ENCODE data around the gene SYT1. TPM values are rescaled to one million over a fixed set of nuclear protein-coding genes. Genes with fewer than 3 reads are reported as not detected.

SYT1 gene
- total and polyA plus RNA-seq, 12 donors, result 0.03 to 0.36 (median 0.15) TPM; not detected in 5

DNA sequence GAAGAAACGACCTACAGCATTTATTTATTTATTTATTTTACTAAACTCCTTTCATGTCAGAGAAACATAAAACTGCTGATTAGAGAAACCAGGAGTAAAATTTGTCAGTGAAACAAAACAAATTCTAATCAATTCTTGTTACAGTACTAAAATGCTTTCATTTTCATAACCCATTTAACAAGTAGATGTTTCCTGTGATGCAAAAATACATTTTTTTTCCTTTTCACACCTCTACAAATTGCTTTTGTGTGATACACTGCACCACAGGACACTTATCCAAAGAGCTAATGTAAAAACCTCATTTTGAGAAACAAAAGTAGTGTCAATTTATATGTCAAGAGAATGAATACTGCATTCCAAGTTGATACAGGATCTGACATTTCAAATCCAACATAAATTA lies 155.1 kb downstream of the SYT1 start:
- TF ChIP-seq, protein P1, sequence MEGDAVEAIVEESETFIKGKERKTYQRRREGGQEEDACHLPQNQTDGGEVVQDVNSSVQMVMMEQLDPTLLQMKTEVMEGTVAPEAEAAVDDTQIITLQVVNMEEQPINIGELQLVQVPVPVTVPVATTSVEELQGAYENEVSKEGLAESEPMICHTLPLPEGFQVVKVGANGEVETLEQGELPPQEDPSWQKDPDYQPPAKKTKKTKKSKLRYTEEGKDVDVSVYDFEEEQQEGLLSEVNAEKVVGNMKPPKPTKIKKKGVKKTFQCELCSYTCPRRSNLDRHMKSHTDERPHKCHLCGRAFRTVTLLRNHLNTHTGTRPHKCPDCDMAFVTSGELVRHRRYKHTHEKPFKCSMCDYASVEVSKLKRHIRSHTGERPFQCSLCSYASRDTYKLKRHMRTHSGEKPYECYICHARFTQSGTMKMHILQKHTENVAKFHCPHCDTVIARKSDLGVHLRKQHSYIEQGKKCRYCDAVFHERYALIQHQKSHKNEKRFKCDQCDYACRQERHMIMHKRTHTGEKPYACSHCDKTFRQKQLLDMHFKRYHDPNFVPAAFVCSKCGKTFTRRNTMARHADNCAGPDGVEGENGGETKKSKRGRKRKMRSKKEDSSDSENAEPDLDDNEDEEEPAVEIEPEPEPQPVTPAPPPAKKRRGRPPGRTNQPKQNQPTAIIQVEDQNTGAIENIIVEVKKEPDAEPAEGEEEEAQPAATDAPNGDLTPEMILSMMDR (IDR thresholded peaks at IDR 0.05), result no peak
- peaks cover 0 to 5% (median 0%) of the 10 kb centered on the region in 7 donors for H3K27me3 ChIP-seq
- H3K9me3 ChIP-seq, result no peaks in the 10 kb centered on the region
- intact Hi-C loops (cut with DNase I), result no loop called here
- H3K27ac ChIP-seq, result no peak overlapping the region
- no peaks in the 10 kb centered on the region for H3K36me3 ChIP-seq
- 45 to 53% methylated on average over 1 of the region's 1 CpG for WGBS, 2 donors
- H3K4me3 ChIP-seq, result no peak overlapping the region
- ATAC-seq (no peak), DNase-seq (no peak)
- H3K4me1 ChIP-seq, result no peaks in the 10 kb centered on the region

DNA sequence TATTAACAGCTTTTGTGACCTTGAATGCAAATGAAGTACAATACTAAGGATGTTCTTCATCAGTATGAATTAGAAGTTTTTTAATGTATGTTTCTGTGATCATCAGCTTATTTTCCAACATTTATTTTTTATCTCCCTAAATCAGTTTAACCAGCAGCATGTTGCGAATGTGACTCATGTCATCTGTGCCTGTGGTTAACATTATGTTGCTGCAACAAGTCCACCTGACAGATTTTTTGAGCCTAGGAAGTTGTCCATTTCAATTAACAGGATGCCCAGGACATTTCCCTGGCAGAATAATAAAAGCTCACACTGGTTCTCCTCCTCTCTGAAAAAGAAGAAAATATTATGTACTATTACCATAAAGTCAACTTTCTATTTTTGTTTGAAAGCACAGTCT lies 155.5 kb downstream of the SYT1 start:
- WGBS, 2 donors, result 66 to 91% methylated on average over 1 of the region's 1 CpG
- intact Hi-C loops (cut with DNase I), result no loop called here
- Histone ChIP-seq H3K27ac (no peak overlapping the region), H3K4me3 (no peak overlapping the region), H3K27me3 (peaks cover 0 to 5% (median 0%) of the 10 kb centered on the region in 7 donors), H3K36me3 (no peaks in the 10 kb centered on the region), H3K9me3 (no peaks in the 10 kb centered on the region), H3K4me1 (no peaks in the 10 kb centered on the region)
- TF ChIP-seq, protein P1 (IDR thresholded peaks at IDR 0.05), result no peak
- no peak for DNase-seq
- no peak for ATAC-seq

DNA sequence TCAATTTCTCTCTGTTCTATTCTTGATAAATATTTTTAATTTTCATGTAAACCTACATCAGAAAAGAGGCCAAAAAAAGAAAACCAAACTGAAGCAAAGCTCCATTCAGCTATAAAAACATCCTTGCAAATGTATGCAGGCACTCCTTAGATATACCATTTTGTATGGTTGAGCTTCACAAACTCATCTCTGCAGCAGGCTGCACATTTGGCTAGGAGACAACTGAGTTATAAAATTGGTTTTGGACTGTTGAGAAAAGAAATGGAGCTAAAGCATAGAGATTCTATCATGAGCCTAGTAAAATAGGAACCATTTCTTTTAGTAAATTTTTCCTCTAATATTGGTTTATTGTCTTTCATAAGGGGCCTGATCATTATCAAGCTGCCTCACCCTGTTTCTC lies 156.4 kb downstream of the SYT1 start:
- Histone ChIP-seq H3K4me1 (no peaks in the 10 kb centered on the region), H3K36me3 (no peaks in the 10 kb centered on the region), H3K27ac (no peak overlapping the region), H3K4me3 (no peak overlapping the region), H3K9me3 (no peaks in the 10 kb centered on the region), H3K27me3 (peaks cover 0 to 5% (median 0%) of the 10 kb centered on the region in 7 donors)
- ATAC-seq (no peak), DNase-seq (no peak)
- intact Hi-C loops (cut with DNase I), result no loop called here
- TF ChIP-seq, protein P1 (IDR thresholded peaks at IDR 0.05), result no peak

DNA sequence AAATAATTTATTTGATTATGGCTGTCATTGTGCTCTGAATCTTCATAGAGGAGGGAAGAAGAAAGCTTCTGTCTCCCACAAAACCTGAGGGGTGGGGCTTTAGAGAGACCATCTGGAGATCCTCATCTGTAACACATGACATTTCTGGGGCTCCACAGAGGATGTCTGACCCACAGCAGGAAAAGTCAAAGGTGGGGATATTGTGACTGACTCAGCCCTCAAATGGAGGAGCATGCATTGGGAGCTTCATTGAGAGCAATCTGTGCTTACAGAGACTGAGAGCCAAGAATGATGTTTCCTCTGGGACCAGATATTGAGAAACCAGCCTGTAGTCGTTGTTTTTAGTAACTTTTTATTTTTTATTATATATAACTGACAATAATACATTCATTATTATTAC lies 158.7 kb downstream of the SYT1 start:
- TF ChIP-seq, protein P1 (IDR thresholded peaks at IDR 0.05), result no peak
- Histone ChIP-seq H3K4me3 (no peak overlapping the region), H3K36me3 (no peaks in the 10 kb centered on the region), H3K9me3 (no peaks in the 10 kb centered on the region), H3K27ac (no peak overlapping the region), H3K4me1 (no peaks in the 10 kb centered on the region), H3K27me3 (peaks cover 0 to 5% (median 0%) of the 10 kb centered on the region in 7 donors)
- 50 to 67% methylated on average over 1 of the region's 1 CpG for WGBS, 2 donors
- no peak for ATAC-seq
- DNase-seq, result no peak
- intact Hi-C loops (cut with DNase I), result no loop called here

All from heart right ventricle (tissue), 16 donors.